ENCODE data around the gene COL5A3. TPM values are rescaled to one million over a fixed set of nuclear protein-coding genes. Genes with fewer than 3 reads are reported as not detected.
"Not testable (repeated sequence)": the region's sequence is repeated elsewhere in the genome, so short reads cannot be mapped to it uniquely, and the experiment has no call there.

COL5A3 gene
- polyA plus RNA-seq, 1 donor: 67.4 TPM

DNA sequence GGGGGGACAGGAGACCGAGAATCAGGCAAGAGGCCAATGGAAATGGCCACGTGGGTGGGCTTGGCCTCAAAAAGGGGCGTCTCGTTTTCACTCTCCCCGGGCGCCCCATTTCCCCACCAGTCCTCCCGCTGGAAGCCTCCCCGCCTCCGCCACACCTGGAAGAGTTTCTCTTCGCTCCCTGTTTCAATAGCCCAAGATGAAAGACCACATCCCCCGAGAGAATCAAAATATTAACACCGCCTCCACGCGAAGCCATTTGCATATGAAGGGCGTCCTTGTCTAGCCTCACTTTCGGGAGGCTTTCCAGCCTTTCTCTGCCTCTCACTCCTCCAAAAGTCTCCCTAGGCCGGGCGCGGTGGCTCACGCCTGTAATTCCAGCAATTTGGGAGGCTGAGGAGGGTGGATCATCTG lies 73.3 kb downstream of the COL5A3 start:
- DNase-seq (ENCODE audit: low read depth): no peak

DNA sequence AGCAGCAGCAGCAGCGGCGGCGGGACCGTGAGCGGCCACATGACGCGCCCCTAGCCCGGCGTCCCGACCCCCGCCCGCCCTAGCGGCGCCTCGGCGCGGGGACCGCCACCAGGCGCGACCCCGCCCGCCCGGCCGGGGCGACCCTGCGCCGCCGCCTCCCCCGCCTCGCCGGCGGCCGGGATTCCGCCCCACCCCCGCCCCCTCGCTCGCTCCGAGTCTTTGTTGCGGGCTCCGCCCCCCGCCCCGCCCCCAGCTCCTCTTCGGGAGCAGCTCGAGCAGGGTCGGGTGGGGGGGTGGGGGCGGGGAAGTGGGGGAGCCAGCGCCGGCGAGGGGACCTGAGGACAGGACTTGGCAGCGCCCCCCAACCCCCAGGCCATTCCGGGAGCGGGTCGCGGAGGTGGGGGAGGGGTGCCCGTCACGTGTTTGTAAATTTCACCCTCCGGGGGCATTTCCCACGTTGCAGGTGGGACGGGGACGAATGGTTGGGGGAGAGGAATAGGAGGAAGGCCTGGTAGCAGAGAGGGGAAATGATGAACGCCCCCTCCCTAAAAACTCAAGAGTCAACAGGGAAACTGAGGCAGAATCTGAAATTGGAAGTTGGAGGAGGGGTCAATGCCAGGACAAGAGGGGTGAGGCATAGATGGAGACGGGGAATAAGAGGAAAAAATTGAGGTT lies 73.8 kb downstream of the COL5A3 start, which contains the start of gene OLFM2:
Gene OLFM2 (minus strand): TSS at position 190 of the 675 bp plus-strand sequence. CDS start 149 bp downstream, at position 41.
- DNase-seq (ENCODE audit: low read depth): no peak

DNA sequence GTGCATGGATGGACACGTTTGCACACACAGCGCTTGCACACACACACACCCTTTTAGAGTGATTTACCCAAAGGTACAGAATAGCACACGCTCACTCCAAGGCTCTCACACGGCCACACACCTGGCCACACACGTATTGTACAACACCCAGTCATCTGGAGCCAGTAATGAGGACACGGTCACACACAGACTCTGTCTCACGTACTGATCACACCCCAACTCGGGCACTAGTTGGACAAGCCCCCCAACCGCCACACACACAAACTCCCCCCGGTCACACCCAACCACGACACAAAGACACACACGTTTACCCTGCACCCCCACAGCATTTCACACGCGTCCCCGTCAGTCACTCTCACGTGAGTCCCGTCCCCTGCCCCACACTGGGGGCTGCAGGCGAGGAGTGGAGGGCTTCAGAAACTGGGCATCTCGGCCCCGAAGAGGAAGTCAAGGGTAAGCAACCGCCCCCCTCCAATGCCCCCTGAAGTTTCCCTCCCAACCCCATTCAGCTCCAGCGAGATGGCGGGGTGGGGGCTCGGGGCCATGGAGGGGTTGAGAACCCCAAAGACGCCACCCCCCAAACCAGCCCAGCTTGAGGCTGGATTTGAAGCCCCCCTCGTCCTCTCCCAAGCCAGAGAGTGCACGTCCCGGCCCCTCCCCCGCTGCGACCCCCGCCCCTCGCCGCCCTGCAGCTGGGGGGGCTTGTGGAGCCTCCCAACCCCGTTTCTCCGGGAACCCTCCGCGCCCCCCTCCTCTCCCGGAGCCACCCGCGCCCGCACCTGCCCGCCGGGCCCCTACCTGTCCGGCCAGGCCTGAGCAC lies 74.6 kb downstream of the COL5A3 start:
- DNase-seq (ENCODE audit: low read depth): no peak

DNA sequence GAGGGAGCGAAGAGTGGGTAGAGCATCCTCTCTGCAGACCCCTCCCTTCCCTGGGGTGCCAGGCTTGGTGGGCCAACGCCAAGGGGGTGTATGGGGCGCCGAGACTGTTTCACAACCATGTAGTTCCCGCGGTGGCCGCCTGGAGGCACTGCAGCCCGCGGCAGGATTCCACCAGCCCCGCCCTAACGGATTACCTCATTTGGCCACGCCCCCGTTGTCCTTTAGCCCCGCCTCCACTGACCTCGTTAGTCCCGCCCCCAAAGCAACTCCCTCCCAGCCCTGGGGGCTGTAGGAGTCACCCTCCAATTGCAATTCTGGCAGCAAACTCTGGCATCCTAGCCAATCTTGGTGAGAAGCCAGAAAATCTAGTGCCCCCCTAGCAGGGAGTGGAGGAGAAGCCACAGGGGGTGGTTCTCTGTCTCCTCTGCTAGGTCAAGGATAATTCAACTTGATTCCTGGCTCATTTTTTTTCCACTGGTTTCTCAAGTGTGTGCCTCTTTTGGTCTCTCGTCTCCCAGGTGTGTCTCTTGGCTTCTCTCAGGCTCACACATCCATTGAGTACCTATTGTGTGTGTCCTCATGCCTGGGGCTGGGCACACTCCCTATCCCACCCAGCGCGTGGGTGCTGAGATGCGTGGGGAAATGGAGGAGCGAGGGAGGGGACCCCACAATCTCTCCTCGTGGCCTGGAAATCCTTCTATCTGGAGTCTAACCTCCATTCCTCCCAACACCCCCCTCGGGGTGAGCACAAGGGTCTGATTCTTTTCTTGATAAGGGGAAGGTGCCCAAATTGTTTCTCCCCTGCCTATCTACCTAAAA lies 76.0 kb downstream of the COL5A3 start:
- no peak for DNase-seq (ENCODE audit: low read depth)

DNA sequence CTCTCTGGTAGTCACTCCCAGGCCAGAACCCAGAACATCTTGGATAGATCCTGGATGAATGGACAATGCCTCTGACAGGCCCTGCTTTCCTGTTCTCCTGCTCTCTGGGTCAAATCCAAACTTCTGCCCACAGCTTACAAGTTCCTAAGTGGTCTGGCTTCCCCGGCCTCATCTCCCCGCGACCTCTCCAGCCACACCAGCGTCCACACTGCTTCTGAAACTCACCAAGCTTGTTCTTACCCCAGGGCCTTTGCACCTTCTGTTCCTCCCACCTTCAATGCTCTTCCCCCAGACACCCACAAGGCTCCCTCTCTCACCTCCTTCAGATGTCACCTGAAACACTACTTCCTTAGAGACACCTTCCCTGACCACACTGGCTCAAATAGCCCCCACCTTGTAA lies 77.5 kb downstream of the COL5A3 start:
- DNase-seq (ENCODE audit: low read depth): no peak

DNA sequence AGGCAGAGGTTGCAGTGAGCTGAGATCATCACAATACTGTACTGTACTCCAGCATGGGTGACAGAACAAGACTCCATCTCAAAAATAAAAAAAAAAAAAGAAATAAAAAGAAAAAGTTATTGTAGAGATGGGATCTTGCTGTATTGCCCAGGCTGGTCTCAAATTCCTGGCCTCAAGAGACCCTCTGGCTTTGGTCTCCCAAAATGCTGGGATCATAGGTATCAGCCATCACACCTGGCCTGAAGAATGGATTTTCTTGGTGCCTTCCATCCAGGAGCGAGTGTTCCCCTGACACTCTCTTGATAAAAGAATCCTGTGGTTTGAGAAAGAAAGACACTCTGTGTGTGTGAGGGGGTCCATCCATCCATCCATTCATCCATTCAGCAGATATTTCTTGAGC lies 78.7 kb downstream of the COL5A3 start:
- DNase-seq (ENCODE audit: low read depth): no peak

DNA sequence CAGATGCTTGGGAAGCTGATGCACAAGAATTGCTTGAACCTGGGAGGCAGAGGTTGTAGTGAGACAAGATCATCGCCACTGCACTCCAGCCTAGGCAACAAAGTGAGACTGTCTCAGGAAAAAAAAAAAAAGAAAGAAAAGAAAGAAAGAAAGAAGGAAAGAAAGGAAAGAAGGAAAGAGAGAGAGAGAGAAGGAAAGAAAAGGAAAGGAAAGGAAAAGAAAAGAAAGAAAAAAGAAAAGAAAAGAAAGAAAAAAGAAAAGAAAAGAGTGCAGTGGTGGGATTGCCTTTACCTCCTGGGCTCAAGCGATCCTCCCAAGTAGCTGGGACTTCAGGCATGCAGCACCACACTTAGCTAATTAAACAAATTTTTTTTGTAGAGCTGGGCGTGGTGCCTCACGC lies 86.9 kb downstream of the COL5A3 start:
- no peak for DNase-seq (ENCODE audit: low read depth)

DNA sequence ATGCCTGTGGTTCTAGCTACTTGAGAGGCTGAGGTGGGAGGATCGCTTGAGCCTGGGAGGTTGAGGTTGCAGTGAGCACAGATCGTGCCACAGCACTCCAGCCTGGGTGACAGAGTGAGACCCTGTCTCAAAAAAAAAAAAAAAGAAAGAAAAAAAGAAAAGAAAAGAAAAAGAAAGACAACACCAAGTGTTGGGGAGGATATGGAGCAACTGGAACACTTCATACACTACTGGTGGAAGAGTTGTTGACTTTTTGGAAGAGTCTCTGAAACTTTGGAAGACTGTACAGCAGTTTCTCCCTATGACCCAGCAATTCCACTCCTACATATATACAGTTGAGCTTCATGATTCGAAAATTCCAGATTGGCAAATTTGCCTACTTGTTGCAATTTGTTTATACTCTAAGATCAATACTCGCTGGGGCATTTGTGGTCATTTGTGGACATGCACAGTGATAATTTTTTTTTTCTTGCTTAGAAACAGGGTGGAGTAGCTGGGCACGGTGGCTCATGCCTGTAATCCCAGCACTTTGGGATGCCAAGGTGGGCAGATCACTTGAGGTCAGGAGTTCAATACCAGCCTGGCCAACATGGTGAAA lies 87.4 kb downstream of the COL5A3 start:
- DNase-seq (ENCODE audit: low read depth): not testable (repeated sequence)

DNA sequence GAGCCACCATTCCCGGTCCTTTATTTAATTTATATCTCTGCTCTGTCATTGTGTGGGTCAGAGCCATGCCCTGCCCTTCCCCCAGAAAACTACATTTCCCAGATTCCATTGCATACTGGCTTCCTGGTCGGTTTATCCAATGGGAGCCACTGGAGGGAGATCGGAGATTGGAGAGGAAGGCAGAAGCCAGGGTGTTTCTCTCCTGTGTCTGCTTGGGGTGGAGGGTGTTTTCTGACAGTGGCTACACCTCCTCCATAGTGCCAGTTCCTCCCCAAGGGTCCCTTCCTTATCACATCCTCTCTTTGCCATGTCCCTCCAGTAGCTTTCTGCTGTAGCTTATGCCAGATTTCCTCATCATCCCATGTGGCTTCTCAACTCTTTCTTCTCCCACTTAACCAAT lies 93.0 kb downstream of the COL5A3 start:
- DNase-seq (ENCODE audit: low read depth): no peak

DNA sequence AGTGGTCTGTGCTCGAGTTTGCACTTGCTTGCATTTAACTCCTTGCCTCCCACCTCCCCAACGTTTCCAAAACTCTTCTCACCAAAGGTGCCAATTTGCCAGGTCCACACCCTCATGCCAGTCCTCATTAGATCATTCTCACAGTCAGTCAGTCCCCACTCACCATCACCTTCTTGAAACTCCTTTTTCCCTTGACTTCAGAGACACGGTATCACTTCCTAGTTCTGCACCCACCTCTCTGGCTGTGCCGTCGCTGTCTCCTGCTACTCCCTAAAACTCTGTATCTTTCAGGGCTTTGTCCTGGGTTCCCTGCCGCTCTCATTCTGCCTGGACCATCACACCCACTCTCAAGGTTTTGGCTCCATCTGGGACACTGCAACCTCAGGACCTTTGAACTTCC lies 93.6 kb downstream of the COL5A3 start:
- DNase-seq (ENCODE audit: low read depth): no peak

DNA sequence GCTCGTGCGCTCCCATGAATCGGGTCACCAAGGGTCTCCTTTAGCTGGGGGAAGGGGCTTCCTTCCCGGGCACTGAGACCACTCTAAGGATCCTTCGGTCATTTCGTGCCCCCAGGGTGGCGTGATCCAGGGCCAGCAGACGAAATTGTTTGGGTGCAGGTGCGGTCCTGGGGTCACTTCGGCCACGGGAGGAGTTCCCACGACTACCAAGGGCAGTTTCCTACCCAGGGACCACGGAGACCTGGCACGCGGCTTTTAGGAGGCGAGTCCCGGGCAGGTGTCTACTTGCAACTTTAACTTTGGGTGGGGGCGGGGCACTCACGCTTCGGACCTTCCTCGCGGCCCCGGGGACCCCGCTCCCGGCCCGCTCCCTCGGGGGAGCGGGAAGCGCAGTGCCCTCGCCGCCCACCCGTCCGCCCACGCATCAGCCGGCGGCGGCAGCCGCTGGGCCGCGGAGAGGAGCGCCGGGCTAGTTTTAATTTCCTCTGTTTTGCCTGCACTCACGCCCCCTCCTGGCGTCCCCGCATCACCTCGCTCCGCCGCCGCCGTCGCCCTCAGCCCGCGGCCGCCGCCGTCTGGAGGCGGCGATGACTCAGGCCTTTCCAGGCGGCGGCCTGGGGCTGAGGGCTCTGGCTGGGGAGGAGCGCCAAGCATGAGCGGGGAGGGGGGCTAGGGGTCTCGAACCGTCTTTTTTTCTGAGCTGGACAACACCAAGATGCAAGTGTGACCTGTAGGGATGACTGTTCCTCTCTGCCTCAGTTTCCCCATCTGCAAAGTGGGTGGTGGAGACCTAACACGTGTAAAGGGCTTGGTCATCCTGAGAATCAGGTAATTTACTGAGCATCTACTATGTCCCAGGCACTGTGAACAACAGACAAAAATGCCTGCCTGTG lies 95.7 kb downstream of the COL5A3 start:
- no peak for DNase-seq (ENCODE audit: low read depth)

DNA sequence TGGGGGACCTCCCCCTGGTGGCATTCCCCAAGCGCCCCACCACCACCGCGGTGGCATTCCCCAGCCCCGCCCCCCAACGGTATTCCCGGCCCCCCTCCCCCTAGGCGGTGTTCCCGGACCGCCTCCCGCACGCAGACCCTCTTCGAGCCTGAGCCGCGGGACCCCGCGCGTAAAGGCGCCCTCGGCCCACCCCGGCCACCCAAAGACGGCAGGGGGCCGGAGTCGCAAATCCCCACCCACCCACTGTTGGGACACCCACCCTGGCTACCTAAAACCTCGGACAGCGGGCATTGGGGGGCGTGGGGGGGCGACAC lies 96.3 kb downstream of the COL5A3 start:
- DNase-seq (ENCODE audit: low read depth): no peak

DNA sequence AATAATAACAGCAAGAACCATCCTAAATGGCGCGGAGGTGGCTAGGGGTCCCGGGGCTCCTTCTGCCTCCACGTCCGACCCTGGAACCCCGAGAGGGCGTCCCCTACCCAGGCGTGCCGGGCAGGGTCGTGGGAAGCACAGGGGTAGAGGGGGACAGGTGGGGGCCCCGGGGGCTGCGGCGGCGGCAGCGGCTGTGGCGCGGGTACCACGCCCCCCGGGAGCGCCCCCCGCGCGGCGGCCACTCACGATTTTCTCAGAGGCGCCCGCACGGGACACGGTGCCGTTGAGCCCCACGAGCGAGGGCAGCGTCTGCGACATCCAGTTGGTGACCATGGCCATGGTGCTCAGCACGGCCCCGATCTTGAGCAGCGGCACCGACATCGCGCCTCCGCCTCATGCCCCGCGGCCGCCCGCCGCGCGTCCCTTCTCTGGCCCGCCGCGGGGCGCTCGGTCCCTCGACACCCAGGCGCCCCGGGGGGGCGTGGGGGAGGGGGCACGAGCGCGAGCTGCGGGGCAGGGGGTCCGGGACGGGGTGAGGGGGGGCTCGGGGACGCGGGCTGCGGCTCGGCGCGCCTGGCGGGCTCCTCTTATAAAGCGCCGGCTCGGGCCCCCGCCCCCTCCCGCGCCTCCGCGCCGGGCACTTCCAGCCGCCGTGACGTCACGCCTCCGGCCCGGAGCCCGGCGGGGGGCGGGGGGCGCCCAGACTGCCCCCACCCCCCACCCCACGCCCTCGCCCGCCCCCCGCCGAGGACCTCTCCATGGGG lies 96.9 kb downstream of the COL5A3 start:
- DNase-seq (ENCODE audit: low read depth): no peak

DNA sequence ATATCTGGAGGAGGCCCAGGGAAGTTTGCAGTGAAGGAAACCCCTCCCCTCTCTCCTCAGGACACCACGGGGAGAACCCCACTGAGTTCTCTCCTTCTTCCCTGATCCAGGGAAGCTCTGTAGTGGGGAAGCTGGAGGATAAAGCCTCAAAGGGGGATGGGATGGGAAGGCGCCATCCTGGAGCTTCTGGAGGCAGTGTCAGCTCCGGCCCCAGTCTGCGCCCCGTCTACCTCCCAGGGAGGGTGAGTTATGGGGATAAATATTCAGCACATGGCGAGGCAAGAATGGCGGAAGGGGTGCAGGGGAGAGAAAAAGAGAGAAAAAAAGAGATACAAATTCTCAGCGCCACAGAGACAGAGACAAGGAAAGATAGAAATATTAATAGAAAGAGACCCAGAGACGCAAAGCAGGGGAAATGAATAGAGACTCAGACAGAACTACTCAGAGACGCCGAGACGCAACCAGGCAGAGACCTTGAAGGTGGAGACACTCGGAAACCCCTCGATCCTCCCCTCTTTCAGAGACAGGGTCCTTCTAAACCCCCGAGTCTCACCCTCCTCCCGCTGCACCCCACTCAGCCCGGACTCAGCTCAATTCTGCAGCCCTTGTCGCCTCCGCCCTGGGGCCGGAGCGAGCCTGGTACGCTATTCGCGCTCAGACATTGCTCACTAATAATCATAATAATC lies 97.6 kb downstream of the COL5A3 start:
- DNase-seq (ENCODE audit: low read depth): no peak

DNA sequence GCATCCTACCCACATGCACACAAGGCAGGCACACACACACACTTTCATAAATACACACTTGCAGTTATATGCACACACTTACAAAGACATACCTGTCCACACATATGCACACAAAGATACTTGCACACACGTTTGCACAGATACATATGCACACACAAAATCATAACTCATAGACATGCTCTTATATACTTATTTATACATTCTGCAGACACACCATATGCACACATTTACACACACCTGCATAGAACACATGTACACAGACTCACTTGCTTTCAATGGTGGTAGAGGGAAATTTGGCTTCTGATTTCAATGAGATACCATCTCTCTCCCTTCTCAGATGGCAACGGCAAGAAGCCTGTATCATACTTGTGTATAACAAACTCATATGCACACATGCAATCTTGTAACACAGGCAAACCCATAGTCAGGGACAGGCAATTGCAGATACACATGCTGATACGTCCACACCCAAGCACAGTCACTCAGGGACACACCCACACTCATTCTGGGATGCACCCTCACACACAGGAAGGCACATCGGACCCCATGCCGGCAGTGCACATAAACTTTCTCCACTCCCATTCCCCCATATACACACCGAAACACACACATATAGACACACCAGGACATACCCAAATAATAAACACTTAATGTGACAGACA lies 98.6 kb downstream of the COL5A3 start:
- DNase-seq (ENCODE audit: low read depth): no peak

DNA sequence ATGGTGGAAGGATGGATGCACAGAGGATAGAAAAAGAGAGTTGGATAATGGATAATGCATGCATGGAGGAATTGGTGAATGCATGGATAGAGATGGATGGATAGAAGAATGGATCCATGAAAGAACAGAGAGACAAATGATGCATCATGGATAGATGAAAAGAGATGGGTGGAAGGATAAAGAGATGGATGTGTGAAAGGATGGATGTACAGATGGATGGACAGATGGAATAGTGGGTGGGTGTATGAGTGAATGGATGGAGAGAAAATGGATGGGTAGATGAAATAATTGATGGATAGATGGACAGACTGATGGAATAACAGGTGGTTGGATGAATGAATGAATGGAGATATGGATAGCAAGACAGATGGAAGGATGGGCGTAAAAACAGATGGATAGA lies 99.7 kb downstream of the COL5A3 start:
- no peak for DNase-seq (ENCODE audit: low read depth)

All from forelimb muscle (tissue), 1 donor.